Liver (tissue), 9 donors: ENCODE results near the gene UBE3C. TPM values are rescaled to one million over a fixed set of nuclear protein-coding genes. Genes with fewer than 3 reads are reported as not detected.

ENCODE experiments used
- DNase-seq: peaks from one replicate; pipeline ENCODE4 v3.0.0-alpha.2; 2017; ENCODE audit warnings: low spot score
- H3K27ac ChIP-seq, 2 donors: one replicate each; pipeline ENCODE4 v1.7.0; 2013; ENCODE audit warnings: inconsistent platforms in 2 of 2, low read length in 2 of 2, control low read depth in 1 of 2, low read depth in 1 of 2, mild to moderate bottlenecking in 1 of 2
- H3K27me3 ChIP-seq, 4 donors: one replicate each; pipeline versions ENCODE4 v1.6.1 to v1.7.0; 2013; ENCODE audit warnings: low read length in 3 of 4, inconsistent platforms in 1 of 4, mild to moderate bottlenecking in 1 of 4, moderate library complexity in 1 of 4; ENCODE audit not compliant: control insufficient read depth in 4 of 4, insufficient read depth in 4 of 4
- H3K36me3 ChIP-seq, 4 donors: one replicate each; pipeline versions ENCODE4 v1.6.1 to v1.7.0; 2013; ENCODE audit warnings: low read length in 3 of 4, mild to moderate bottlenecking in 3 of 4, low read depth in 1 of 4, moderate library complexity in 1 of 4; ENCODE audit not compliant: control insufficient read depth in 4 of 4, insufficient read depth in 3 of 4
- H3K4me1 ChIP-seq, 4 donors: one replicate each; pipeline versions ENCODE4 v1.6.1 to v1.7.0; 2013; ENCODE audit warnings: low read length in 3 of 4, mild to moderate bottlenecking in 3 of 4, moderate library complexity in 1 of 4; ENCODE audit not compliant: control insufficient read depth in 4 of 4, insufficient read depth in 4 of 4
- H3K4me3 ChIP-seq, 3 donors: one replicate each; pipeline versions ENCODE4 v1.6.1 to v1.7.0; 2013; ENCODE audit warnings: low read length in 3 of 3, control low read depth in 1 of 3, low read depth in 1 of 3, mild to moderate bottlenecking in 1 of 3
- H3K9ac ChIP-seq, 2 donors: one replicate each; pipeline ENCODE4 v1.7.0; 2013; ENCODE audit warnings: low read length in 2 of 2, mild to moderate bottlenecking in 2 of 2, moderate library complexity in 2 of 2, control low read depth in 1 of 2, low read depth in 1 of 2
- H3K9me3 ChIP-seq, 4 donors: one replicate each; pipeline versions ENCODE4 v1.6.1 to v1.7.0; 2013; ENCODE audit warnings: low read length in 3 of 4; ENCODE audit not compliant: control insufficient read depth in 4 of 4
- ATF3 ChIP-seq: IDR thresholded peaks from 2 replicates; pipeline ENCODE4 v1.6.1; 2016; ENCODE audit warnings: antibody characterized with exemption
- CTCF ChIP-seq: fragments of 150-350 bp; IDR thresholded peaks from 2 replicates; pipeline ENCODE4 v1.5.1; 2017; ENCODE audit warnings: improper control_type of control experiment, low read depth, low read length; ENCODE audit not compliant: missing input control
- EGR1 ChIP-seq, 2 donors: IDR thresholded peaks; 2 replicates each; pipeline ENCODE4 v1.6.1; 2016 to 2018; ENCODE audit warnings: antibody characterized with exemption in 2 of 2, low read depth in 2 of 2
- FOXA1 ChIP-seq: IDR thresholded peaks from 2 replicates; pipeline ENCODE4 v1.6.1; 2016; ENCODE audit warnings: antibody characterized with exemption
- FOXA2 ChIP-seq: IDR thresholded peaks from 2 replicates; pipeline ENCODE4 v1.6.1; 2016; ENCODE audit warnings: antibody characterized with exemption
- GABPA ChIP-seq, 2 donors: IDR thresholded peaks in 1 of 2; conservative IDR thresholded peaks in 1 of 2; 2 replicates each; pipeline ENCODE4 v1.6.1; 2016; ENCODE audit warnings: antibody characterized with exemption in 2 of 2, mild to moderate bottlenecking in 1 of 2, moderate library complexity in 1 of 2
- HNF4A ChIP-seq, 2 donors: conservative IDR thresholded peaks; 2 replicates each; pipeline ENCODE4 v1.6.1; 2016; ENCODE audit warnings: antibody characterized with exemption in 2 of 2, mild to moderate bottlenecking in 2 of 2
- HNF4G ChIP-seq: IDR thresholded peaks from 2 replicates; pipeline ENCODE4 v1.6.1; 2016; ENCODE audit warnings: antibody characterized with exemption
- JUND ChIP-seq, 2 donors: IDR thresholded peaks; 2 replicates each; pipeline ENCODE4 v1.6.1; 2016; ENCODE audit warnings: antibody characterized with exemption in 2 of 2
- MAX ChIP-seq: IDR thresholded peaks from 2 replicates; pipeline ENCODE4 v1.6.1; 2016; ENCODE audit warnings: antibody characterized with exemption
- NR2F2 ChIP-seq: IDR thresholded peaks from 2 replicates; pipeline ENCODE4 v1.6.1; 2016; ENCODE audit warnings: antibody characterized with exemption
- REST ChIP-seq: IDR thresholded peaks from 2 replicates; pipeline ENCODE4 v1.6.1; 2016; ENCODE audit warnings: antibody characterized with exemption, mild to moderate bottlenecking
- RXRA ChIP-seq, 2 donors: IDR thresholded peaks; 2 replicates each; pipeline ENCODE4 v1.6.1; 2017 to 2018; ENCODE audit warnings: antibody characterized with exemption in 2 of 2, mild to moderate bottlenecking in 1 of 2
- SP1 ChIP-seq: IDR thresholded peaks from 2 replicates; pipeline ENCODE4 v1.6.1; 2018; ENCODE audit warnings: antibody characterized with exemption, mild to moderate bottlenecking
- WGBS: extraction: QIAGEN DNeasy Blood & Tissue Kit; methylation state at CpG from one replicate; pipeline ENCODE4 v1.1.7; 2013; 5-methylcytosine and 5-hydroxymethylcytosine counted together
- polyA plus RNA-seq, 2 donors: library from polyadenylated mRNA; stranded (reverse) in 1 of 2; unstranded in 1 of 2; fragments of 200-250 nt in 1 of 2; fragments of >200 nt in 1 of 2; fragmentation: Nextera tagmentation in 1 of 2; extraction: Ambion mirVana in 1 of 2; gene quantifications; one replicate each; pipeline versions ENCODE4 v1.2.1 to v1.2.3, GENCODE V29; 2013 to 2015
- total RNA-seq, 2 donors: library from RNA; depleted of rRNA; stranded (reverse); fragments of >200 nt; gene quantifications; one replicate each; pipeline ENCODE4 v1.2.3, GENCODE V29; 2014
- donor health status: healthy.
- donor health status: healthy.
- donor health status: healthy.
- donor health status: healthy.
- donor health status: healthy.

The UBE3C gene
- total and polyA plus RNA-seq, 4 donors: 10.3 to 61.8 (median 33.9) TPM

GRCh38 chr7:157117796-157118195, 20.9 kb upstream of the UBE3C start:
- TF ChIP-seq SP1: no peak

GRCh38 chr7:157120181-157120580, 18.5 kb upstream of the UBE3C start:
- DNase-seq: no peak
- no peaks in the 10 kb centered on the region for H3K36me3 ChIP-seq
- no peak overlapping the region for H3K27ac ChIP-seq
- no peak overlapping the region for H3K4me3 ChIP-seq
- peaks cover 0 to 4% (median 0%) of the 10 kb centered on the region in 4 donors for H3K9me3 ChIP-seq
- no peaks in the 10 kb centered on the region for H3K27me3 ChIP-seq
- TF ChIP-seq RXRA (IDR thresholded peaks at IDR 0.05) (no peak), ATF3 (no peak), FOXA1 (no peak), HNF4A (conservative IDR thresholded peaks at IDR 0.05) (no peak), REST (no peak), EGR1 (IDR thresholded peaks at IDR 0.05; ENCODE audit: low read depth in 2 of 2) (no peak), MAX (no peak), JUND (IDR thresholded peaks at IDR 0.05) (no peak), GABPA (IDR thresholded peaks at IDR 0.05 in 1 of 2, conservative IDR thresholded peaks at IDR 0.05 in 1 of 2) (no peak)
- WGBS: 91% methylated on average over 14 of the region's 14 CpGs
- no peaks in the 10 kb centered on the region for H3K4me1 ChIP-seq
- H3K9ac ChIP-seq: no peak overlapping the region

More at GRCh38 chr7:157117796-157118195, 20.9 kb upstream of the UBE3C start:
- no peak overlapping the region for H3K9ac ChIP-seq
- no peaks in the 10 kb centered on the region for H3K36me3 ChIP-seq
- H3K9me3 ChIP-seq: peaks cover 0 to 4% (median 0%) of the 10 kb centered on the region in 4 donors
- no peak for DNase-seq
- 92% methylated on average over 2 of the region's 2 CpGs for WGBS
- no peaks in the 10 kb centered on the region for H3K27me3 ChIP-seq
- no peak overlapping the region for H3K4me3 ChIP-seq
- H3K4me1 ChIP-seq: no peaks in the 10 kb centered on the region
- H3K27ac ChIP-seq: no peak overlapping the region

- Histone ChIP-seq H3K27me3 (no peaks in the 10 kb centered on the region), H3K27ac (no peak overlapping the region), H3K36me3 (no peaks in the 10 kb centered on the region), H3K4me1 (no peaks in the 10 kb centered on the region), H3K9ac (no peak overlapping the region), H3K9me3 (peaks cover 0 to 4% (median 0%) of the 10 kb centered on the region in 4 donors), H3K4me3 (no peak overlapping the region)
- DNase-seq: no peak
- 93% methylated on average over 18 of the region's 18 CpGs for WGBS
- no peak for TF ChIP-seq EGR1 (IDR thresholded peaks at IDR 0.05; ENCODE audit: low read depth in 2 of 2)
- no peak for TF ChIP-seq NR2F2
- no peak for TF ChIP-seq CTCF
- no peak for TF ChIP-seq MAX
- no peak for TF ChIP-seq FOXA2
- TF ChIP-seq HNF4A (conservative IDR thresholded peaks at IDR 0.05): no peak
- no peak for TF ChIP-seq HNF4G
- TF ChIP-seq SP1: no peak
- no peak for TF ChIP-seq RXRA (IDR thresholded peaks at IDR 0.05)
- no peak for TF ChIP-seq JUND (IDR thresholded peaks at IDR 0.05)
Measured at GRCh38 chr7:157121184-157121715, 17.5 kb upstream of the UBE3C start.
